Parathyroid adenoma (tissue), 2 donors: Measurements from ENCODE around the gene ECHS1.

Source experiments
- H2AFZ ChIP-seq: fragments of 300-600 bp; sonication (generic); one replicate; pipeline ENCODE4 v1.7.0; 2017; ENCODE audit warnings: antibody characterized with exemption, mild to moderate bottlenecking
- H3K27ac ChIP-seq: fragments of 300-600 bp; sonication (generic); one replicate; pipeline ENCODE4 v1.7.0; 2017
- H3K27me3 ChIP-seq: fragments of 300-600 bp; sonication (generic); one replicate; pipeline ENCODE4 v1.7.0; 2017; ENCODE audit warnings: low read length; ENCODE audit not compliant: control insufficient read depth, insufficient read depth
- H3K36me3 ChIP-seq: fragments of 300-600 bp; sonication (generic); one replicate; pipeline ENCODE4 v1.7.0; 2017; ENCODE audit warnings: low read length; ENCODE audit not compliant: control insufficient read depth, insufficient read depth
- H3K4me1 ChIP-seq: fragments of 300-600 bp; sonication (generic); one replicate; pipeline ENCODE4 v1.7.0; 2017; ENCODE audit warnings: control low read depth
- H3K4me2 ChIP-seq: fragments of 300-600 bp; sonication (generic); one replicate; pipeline ENCODE4 v1.7.0; 2017; ENCODE audit warnings: low read length
- H3K4me3 ChIP-seq: fragments of 300-600 bp; sonication (generic); one replicate; pipeline ENCODE4 v1.7.0; 2017; ENCODE audit warnings: low read depth, low read length
- H3K79me2 ChIP-seq: fragments of 300-600 bp; sonication (generic); one replicate; pipeline ENCODE4 v1.7.0; 2017; ENCODE audit warnings: control low read depth
- H3K9ac ChIP-seq: fragments of 300-600 bp; sonication (generic); one replicate; pipeline ENCODE4 v1.7.0; 2017; ENCODE audit warnings: mild to moderate bottlenecking
- H3K9me3 ChIP-seq: fragments of 300-600 bp; sonication (generic); one replicate; pipeline ENCODE4 v1.7.0; 2017; ENCODE audit warnings: low read length; ENCODE audit not compliant: control insufficient read depth
- TF ChIP-seq, protein P1 (sequence below): fragments of 300-600 bp; sonication (generic); IDR thresholded peaks from one replicate; pipeline ENCODE4 v1.7.0; 2017; ENCODE audit warnings: antibody characterized with exemption, mild to moderate bottlenecking
- donor health status: primary hyperparathyroidism.

ECHS1 gene

DNA sequence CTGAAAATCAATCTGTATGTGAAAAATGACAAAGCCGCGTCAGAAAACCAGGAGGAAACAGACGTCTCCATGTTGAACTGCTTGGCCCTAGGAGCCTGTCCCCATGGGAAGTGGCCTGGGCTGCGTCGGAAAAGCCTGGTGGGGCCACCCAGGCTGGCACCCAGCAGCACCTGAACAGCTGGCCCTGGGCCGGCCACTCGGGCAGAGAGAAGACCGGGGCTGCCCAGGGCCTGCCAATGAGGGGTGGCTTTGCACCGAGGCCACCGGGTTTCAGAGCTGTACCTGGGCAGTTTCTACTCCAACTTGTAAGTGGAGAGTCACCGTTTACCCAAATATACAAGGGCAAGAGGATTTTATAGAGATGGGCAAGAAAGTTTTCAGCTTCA lies 14.2 kb downstream of the ECHS1 start:
- Histone ChIP-seq H3K4me3 (no peak overlapping the region), H3K79me2 (no peaks in the 10 kb centered on the region), H3K27me3 (no peaks in the 10 kb centered on the region), H3K9me3 (no peaks in the 10 kb centered on the region), H3K4me2 (no peak overlapping the region), H3K4me1 (peaks cover 6% of the 10 kb centered on the region), H3K9ac (no peak overlapping the region), H3K27ac (no peak overlapping the region), H3K36me3 (no peaks in the 10 kb centered on the region), H2AFZ (no peak overlapping the region)
- TF ChIP-seq, protein P1, sequence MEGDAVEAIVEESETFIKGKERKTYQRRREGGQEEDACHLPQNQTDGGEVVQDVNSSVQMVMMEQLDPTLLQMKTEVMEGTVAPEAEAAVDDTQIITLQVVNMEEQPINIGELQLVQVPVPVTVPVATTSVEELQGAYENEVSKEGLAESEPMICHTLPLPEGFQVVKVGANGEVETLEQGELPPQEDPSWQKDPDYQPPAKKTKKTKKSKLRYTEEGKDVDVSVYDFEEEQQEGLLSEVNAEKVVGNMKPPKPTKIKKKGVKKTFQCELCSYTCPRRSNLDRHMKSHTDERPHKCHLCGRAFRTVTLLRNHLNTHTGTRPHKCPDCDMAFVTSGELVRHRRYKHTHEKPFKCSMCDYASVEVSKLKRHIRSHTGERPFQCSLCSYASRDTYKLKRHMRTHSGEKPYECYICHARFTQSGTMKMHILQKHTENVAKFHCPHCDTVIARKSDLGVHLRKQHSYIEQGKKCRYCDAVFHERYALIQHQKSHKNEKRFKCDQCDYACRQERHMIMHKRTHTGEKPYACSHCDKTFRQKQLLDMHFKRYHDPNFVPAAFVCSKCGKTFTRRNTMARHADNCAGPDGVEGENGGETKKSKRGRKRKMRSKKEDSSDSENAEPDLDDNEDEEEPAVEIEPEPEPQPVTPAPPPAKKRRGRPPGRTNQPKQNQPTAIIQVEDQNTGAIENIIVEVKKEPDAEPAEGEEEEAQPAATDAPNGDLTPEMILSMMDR = no peak

- Histone ChIP-seq H3K9ac (no peak overlapping the region), H3K4me3 (no peak overlapping the region), H3K36me3 (no peaks in the 10 kb centered on the region), H3K27me3 (no peaks in the 10 kb centered on the region), H3K27ac (no peak overlapping the region), H3K4me1 (peaks cover 6% of the 10 kb centered on the region), H2AFZ (no peak overlapping the region), H3K4me2 (no peak overlapping the region), H3K79me2 (no peaks in the 10 kb centered on the region), H3K9me3 (no peaks in the 10 kb centered on the region)
- TF ChIP-seq, protein P1 = no peak
These were observed 14.8 kb downstream of the ECHS1 start for GRCh38 chr10:133358162-133358924.

- TF ChIP-seq, protein P1 = no peak
- Histone ChIP-seq H3K79me2 (no peaks in the 10 kb centered on the region), H2AFZ (peak within 1 kb of the TSS; percentile 74), H3K9me3 (no peaks in the 10 kb centered on the region), H3K27ac (no peak within 1 kb of the TSS), H3K9ac (no peak within 1 kb of the TSS), H3K4me3 (peak within 1 kb of the TSS; percentile 50), H3K36me3 (no peaks in the 10 kb centered on the region), H3K4me2 (peak within 1 kb of the TSS; percentile 65), H3K27me3 (no peaks in the 10 kb centered on the region), H3K4me1 (peaks cover 6% of the 10 kb centered on the region)
These were observed 15.6 kb downstream of the ECHS1 start, which contains the start of gene FUOM for GRCh38 chr10:133357285-133358161. Gene FUOM (minus strand): TSS chr10:133358019. CDS start chr10:133358007, 12 bp downstream.

DNA sequence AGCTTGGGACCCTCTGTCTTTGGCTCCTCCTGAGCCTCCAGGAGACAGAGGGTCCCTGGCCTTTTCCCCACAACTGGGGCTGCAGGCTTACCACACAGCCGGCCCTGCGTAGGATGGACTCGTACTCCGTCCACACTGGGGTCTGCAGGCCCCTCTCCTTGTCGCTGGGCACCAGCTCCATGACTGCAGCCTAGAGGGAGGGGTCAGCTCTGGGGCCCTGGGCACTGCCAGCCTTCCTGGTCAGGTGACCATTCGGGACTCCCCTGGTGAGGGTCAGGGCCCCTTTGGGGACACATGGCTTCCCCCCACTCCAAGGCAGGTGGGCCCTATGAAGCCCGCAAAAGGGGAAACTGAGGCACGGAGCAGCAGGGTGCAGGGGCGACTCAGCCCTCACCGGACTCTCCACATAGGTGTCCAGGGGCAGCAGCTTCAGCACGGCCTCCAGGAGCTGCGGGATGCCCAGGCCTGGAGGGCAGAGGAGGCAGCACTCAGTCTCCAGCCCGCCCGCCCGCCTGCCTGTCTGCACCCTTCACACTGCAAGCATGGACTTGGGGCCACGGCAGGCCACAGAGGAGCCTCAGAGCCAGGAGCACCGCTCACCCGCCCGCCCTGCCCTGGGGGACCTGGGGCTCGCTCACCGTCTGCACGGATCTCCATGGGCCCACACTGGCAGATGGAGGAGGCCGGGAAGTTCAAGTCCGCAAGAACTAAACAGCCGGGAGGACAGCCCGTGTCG lies 16.4 kb downstream of the ECHS1 start:
- Histone ChIP-seq H3K27me3 (no peaks in the 10 kb centered on the region), H2AFZ (peak overlapping the region; percentile 74), H3K9me3 (no peaks in the 10 kb centered on the region), H3K4me3 (peak overlapping the region; percentile 50), H3K27ac (no peak overlapping the region), H3K36me3 (no peaks in the 10 kb centered on the region), H3K4me1 (peaks cover 6% of the 10 kb centered on the region), H3K9ac (no peak overlapping the region), H3K79me2 (no peaks in the 10 kb centered on the region), H3K4me2 (peak overlapping the region; percentile 65)
- TF ChIP-seq, protein P1 = no peak
